ENCODE data around the gene MDH1B.

DNA sequence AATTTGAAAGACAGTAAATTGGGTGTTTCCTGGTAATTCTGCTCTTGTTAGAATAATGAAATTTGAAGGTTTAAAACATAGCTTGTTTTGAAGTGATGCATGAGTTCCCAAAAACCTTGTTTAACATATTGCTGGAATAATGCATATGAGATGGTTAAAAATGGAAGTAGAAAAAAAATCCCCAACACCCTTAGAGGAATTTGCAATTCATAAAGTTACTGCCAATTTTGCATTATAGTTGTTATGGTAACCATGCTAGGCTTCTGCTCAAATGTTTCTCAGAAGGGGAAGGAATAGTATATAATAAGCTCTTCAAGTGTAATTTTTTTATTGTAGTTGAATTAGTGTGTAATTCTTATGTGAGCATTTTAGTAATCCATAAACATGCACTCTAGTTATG, 49.4 kb upstream of the MDH1B start:
- TF ChIP-seq, protein P1, sequence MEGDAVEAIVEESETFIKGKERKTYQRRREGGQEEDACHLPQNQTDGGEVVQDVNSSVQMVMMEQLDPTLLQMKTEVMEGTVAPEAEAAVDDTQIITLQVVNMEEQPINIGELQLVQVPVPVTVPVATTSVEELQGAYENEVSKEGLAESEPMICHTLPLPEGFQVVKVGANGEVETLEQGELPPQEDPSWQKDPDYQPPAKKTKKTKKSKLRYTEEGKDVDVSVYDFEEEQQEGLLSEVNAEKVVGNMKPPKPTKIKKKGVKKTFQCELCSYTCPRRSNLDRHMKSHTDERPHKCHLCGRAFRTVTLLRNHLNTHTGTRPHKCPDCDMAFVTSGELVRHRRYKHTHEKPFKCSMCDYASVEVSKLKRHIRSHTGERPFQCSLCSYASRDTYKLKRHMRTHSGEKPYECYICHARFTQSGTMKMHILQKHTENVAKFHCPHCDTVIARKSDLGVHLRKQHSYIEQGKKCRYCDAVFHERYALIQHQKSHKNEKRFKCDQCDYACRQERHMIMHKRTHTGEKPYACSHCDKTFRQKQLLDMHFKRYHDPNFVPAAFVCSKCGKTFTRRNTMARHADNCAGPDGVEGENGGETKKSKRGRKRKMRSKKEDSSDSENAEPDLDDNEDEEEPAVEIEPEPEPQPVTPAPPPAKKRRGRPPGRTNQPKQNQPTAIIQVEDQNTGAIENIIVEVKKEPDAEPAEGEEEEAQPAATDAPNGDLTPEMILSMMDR (IDR thresholded peaks at IDR 0.05): no peak
- TF ChIP-seq POLR2A (IDR thresholded peaks at IDR 0.05): no peak

All from heart left ventricle (tissue), 13 donors.